GM12892 (cell line): Measurements from ENCODE around the gene TARBP2.

Experiments used
- POLR2A ChIP-seq: IDR thresholded peaks from 2 replicates; pipeline ENCODE4 v1.6.1; 2011; ENCODE audit warnings: low read depth, low read length, control low read depth
- TAF1 ChIP-seq: IDR thresholded peaks from 2 replicates; pipeline ENCODE4 v1.6.1; 2011; ENCODE audit warnings: low read depth, mild to moderate bottlenecking, control low read depth, low read length, borderline replicate concordance

GRCh38 chr12:53486736-53487487 is 14.2 kb upstream of the TARBP2 start:
- TF ChIP-seq TAF1 = no peak
- no peak; the same call in 1 of the 2 replicates for TF ChIP-seq POLR2A
